ENCODE results near the gene TRERF1. TPM values are rescaled to one million over a fixed set of nuclear protein-coding genes. Genes with fewer than 3 reads are reported as not detected.

Gene TRERF1
- total RNA-seq, 1 experiment from 2014 or later = 14.5 TPM

GRCh38 chr6:42250274-42250931 lies 201.3 kb downstream of the TRERF1 start:
- no TSS peak for BruUV-seq (replicated peaks)

DNA sequence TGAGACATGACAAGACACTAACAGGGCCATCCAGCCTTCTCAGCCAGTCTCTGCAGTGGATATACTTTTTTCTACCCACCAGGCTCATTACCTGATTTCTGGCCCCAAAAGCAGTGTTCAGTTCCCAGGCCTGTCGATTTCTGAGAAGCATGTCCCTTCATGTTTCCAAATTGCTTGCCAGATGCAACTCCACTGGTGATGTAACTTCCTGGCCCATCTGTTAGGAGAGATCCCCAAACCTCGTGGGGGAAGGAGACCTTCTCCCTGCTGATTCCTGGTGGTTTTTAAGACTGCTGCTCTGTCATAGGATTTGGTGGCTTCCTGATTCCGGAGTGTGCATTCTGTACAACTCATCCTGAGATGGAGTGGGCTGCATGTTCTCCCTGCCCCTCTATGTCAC lies 202.4 kb downstream of the TRERF1 start:
- H3K9me3 ChIP-seq (ENCODE audit: insufficient read depth, low read depth) = no peaks in the 10 kb centered on the region
- H3K4me3 ChIP-seq = no peak overlapping the region
- POLR2A ChIA-PET (ENCODE audit: unreplicated experiment) = no interaction called here
- H3K27me3 ChIP-seq (ENCODE audit: insufficient read depth, low read depth) = no peaks in the 10 kb centered on the region
- no peak overlapping the region for H3K4me2 ChIP-seq
- no peak for DNase-seq
- H3K4me1 ChIP-seq (replicated peaks; ENCODE audit: insufficient read depth) = peaks cover 15% of the 10 kb centered on the region
- CTCF ChIA-PET = no interaction called here
- no peaks in the 10 kb centered on the region for H4K20me1 ChIP-seq (ENCODE audit: insufficient read depth)
- no peak for TF ChIP-seq EZH2 (IDR thresholded peaks at IDR 0.05; ENCODE audit: low read depth)
- TF ChIP-seq, protein P1, sequence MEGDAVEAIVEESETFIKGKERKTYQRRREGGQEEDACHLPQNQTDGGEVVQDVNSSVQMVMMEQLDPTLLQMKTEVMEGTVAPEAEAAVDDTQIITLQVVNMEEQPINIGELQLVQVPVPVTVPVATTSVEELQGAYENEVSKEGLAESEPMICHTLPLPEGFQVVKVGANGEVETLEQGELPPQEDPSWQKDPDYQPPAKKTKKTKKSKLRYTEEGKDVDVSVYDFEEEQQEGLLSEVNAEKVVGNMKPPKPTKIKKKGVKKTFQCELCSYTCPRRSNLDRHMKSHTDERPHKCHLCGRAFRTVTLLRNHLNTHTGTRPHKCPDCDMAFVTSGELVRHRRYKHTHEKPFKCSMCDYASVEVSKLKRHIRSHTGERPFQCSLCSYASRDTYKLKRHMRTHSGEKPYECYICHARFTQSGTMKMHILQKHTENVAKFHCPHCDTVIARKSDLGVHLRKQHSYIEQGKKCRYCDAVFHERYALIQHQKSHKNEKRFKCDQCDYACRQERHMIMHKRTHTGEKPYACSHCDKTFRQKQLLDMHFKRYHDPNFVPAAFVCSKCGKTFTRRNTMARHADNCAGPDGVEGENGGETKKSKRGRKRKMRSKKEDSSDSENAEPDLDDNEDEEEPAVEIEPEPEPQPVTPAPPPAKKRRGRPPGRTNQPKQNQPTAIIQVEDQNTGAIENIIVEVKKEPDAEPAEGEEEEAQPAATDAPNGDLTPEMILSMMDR (conservative IDR thresholded peaks at IDR 0.05) = no peak
- H3K27ac ChIP-seq = no peak overlapping the region
- no peaks in the 10 kb centered on the region for H3K9me2 ChIP-seq (ENCODE audit: insufficient read depth)
- H3K36me3 ChIP-seq (ENCODE audit: low read depth) = peaks cover 8% of the 10 kb centered on the region; the same call in 1 of the 2 replicates
- no TSS peak for BruUV-seq (replicated peaks)
- H3F3A ChIP-seq (ENCODE audit: insufficient read depth, low read depth) = no peaks in the 10 kb centered on the region; the same call in 1 of the 2 replicates
- H3K79me2 ChIP-seq (ENCODE audit: low read depth) = no peaks in the 10 kb centered on the region
- intact Hi-C loops (cut with micrococcal nuclease; ENCODE audit: unreplicated experiment) = no loop called here
- no peak overlapping the region for H2AFZ ChIP-seq

More at GRCh38 chr6:42250274-42250931, 201.3 kb downstream of the TRERF1 start:
- no peaks in the 10 kb centered on the region for H3K79me2 ChIP-seq (ENCODE audit: low read depth)
- H3K36me3 ChIP-seq (ENCODE audit: low read depth) = peaks cover 11% of the 10 kb centered on the region; the same call in 1 of the 2 replicates
- TF ChIP-seq EZH2 (IDR thresholded peaks at IDR 0.05; ENCODE audit: low read depth) = no peak
- TF ChIP-seq, protein P1 (conservative IDR thresholded peaks at IDR 0.05) = no peak
- no peaks in the 10 kb centered on the region; the same call in 1 of the 2 replicates for H3F3A ChIP-seq (ENCODE audit: insufficient read depth, low read depth)
- H3K9me3 ChIP-seq (ENCODE audit: insufficient read depth, low read depth) = no peaks in the 10 kb centered on the region
- H3K4me2 ChIP-seq = no peak overlapping the region
- POLR2A ChIA-PET (ENCODE audit: unreplicated experiment) = no interaction called here
- DNase-seq = no peak
- intact Hi-C loops (cut with micrococcal nuclease; ENCODE audit: unreplicated experiment) = no loop called here
- no peak overlapping the region for H3K4me3 ChIP-seq
- H3K9me2 ChIP-seq (ENCODE audit: insufficient read depth) = no peaks in the 10 kb centered on the region
- no peak overlapping the region for H3K27ac ChIP-seq
- peaks cover 15% of the 10 kb centered on the region for H3K4me1 ChIP-seq (replicated peaks; ENCODE audit: insufficient read depth)
- H4K20me1 ChIP-seq (ENCODE audit: insufficient read depth) = no peaks in the 10 kb centered on the region
- no peak overlapping the region for H2AFZ ChIP-seq
- H3K27me3 ChIP-seq (ENCODE audit: insufficient read depth, low read depth) = no peaks in the 10 kb centered on the region
- CTCF ChIA-PET = no interaction called here

GRCh38 chr6:42243046-42243445 lies 208.7 kb downstream of the TRERF1 start:
- TF ChIP-seq EZH2 (IDR thresholded peaks at IDR 0.05; ENCODE audit: low read depth) = no peak
- TF ChIP-seq, protein P1 (conservative IDR thresholded peaks at IDR 0.05) = no peak
- Histone ChIP-seq H3K4me3 (no peak overlapping the region), H3K36me3 (ENCODE audit: low read depth) (peaks cover 10% of the 10 kb centered on the region; the same call in 1 of the 2 replicates), H4K20me1 (ENCODE audit: insufficient read depth) (no peaks in the 10 kb centered on the region), H3K4me2 (no peak overlapping the region), H3F3A (ENCODE audit: insufficient read depth, low read depth) (peaks cover 23% of the 10 kb centered on the region), H3K27ac (no peak overlapping the region), H3K9me3 (ENCODE audit: insufficient read depth, low read depth) (no peaks in the 10 kb centered on the region), H3K9me2 (ENCODE audit: insufficient read depth) (no peaks in the 10 kb centered on the region), H3K4me1 (replicated peaks; ENCODE audit: insufficient read depth) (peaks cover 24% of the 10 kb centered on the region), H3K79me2 (ENCODE audit: low read depth) (no peaks in the 10 kb centered on the region), H3K27me3 (ENCODE audit: insufficient read depth, low read depth) (no peaks in the 10 kb centered on the region), H2AFZ (no peak overlapping the region)
- ChIA-PET CTCF (interaction anchor here (0.5 kb wide), 1 partner anchor 28 kb away, joined by 4 read pairs; no protein-coding TSS in a partner anchor), POLR2A (ENCODE audit: unreplicated experiment) (no interaction called here)
- no TSS peak for BruUV-seq (replicated peaks)
- intact Hi-C loops (cut with micrococcal nuclease; ENCODE audit: unreplicated experiment) = no loop called here
- DNase-seq = no peak
